ENCODE data around the gene COL18A1.

The COL18A1 gene

GRCh38 chr21:45417256-45417950 lies 12.4 kb downstream of the COL18A1 start:
- no peak for TF ChIP-seq CTCF (IDR thresholded peaks at IDR 0.05; ENCODE audit: insufficient read depth, low read length, missing control alignments)
- ChIA-PET POLR2A (no interaction called here), CTCF (interaction anchor here (1.1 to 1.5 kb wide), 4 partner anchors 10 to 108 kb away, joined by 3 to 6 read pairs (median 4); no protein-coding TSS in a partner anchor)
- no peak for DNase-seq (ENCODE audit: low read depth, low spot score)
- H3K4me3 ChIP-seq (ENCODE audit: low read depth, low read length): no peak overlapping the region

GRCh38 chr21:45417951-45418300 lies 13.0 kb downstream of the COL18A1 start:
- CTCF ChIA-PET: interaction anchor here (1.2 to 1.5 kb wide), 2 partner anchors 9 to 10 kb away, joined by 5 to 6 read pairs; no protein-coding TSS in a partner anchor
- no peak overlapping the region for H3K4me3 ChIP-seq (ENCODE audit: low read depth, low read length)
- POLR2A ChIA-PET: no interaction called here
- no peak for TF ChIP-seq CTCF (IDR thresholded peaks at IDR 0.05; ENCODE audit: insufficient read depth, low read length, missing control alignments)
- no peak for DNase-seq (ENCODE audit: low read depth, low spot score)

DNA sequence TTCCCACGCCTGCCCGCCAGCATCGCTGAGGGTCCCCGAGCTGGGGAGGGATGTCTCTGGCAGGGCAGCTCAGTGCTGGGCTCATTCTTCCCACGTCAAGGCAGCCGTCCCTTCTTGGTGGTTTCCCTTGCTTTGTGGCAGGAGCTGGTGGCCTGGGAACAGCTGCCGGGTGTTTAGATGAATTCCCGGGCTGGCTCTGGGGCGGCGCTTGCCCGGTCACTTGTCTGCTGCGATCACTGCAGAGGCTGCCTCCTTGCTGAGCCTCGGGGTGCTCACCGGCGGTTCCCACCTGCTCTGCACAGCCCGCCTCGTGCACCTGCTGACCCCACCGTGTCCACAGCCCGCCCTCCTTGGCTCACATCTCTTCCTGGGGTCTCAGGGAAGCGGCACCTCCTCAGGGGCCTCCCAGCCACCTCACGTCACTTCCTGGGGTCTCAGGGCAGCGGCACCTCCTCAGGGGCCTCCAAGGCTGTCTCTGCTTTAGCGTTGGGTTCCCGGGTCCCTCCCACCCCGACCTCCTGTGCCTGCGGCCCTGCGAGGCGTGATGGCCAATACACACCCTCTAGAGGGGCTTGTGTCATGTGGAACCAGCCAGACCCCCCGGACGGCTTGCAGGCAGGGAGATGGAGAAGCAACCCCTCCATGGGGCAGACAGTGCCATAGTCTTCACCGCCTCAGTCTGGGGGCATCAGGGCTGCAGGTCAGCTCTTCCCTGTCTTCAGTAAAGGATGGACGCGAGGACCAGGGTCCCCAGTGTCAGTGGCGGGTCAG lies 13.5 kb downstream of the COL18A1 start:
- POLR2A ChIA-PET: no interaction called here
- no peak for DNase-seq (ENCODE audit: low read depth, low spot score)
- CTCF ChIA-PET: interaction anchor here (1.2 to 1.5 kb wide), 2 partner anchors 9 to 11 kb away, joined by 5 to 6 read pairs; no protein-coding TSS in a partner anchor
- no peak overlapping the region for H3K4me3 ChIP-seq (ENCODE audit: low read depth, low read length)
- TF ChIP-seq CTCF (IDR thresholded peaks at IDR 0.05; ENCODE audit: insufficient read depth, low read length, missing control alignments): no peak

GRCh38 chr21:45419162-45419561 lies 14.2 kb downstream of the COL18A1 start:
- no peak for TF ChIP-seq CTCF (IDR thresholded peaks at IDR 0.05; ENCODE audit: insufficient read depth, low read length, missing control alignments)
- CTCF ChIA-PET: interaction anchor here (1.7 kb wide), 1 partner anchor 12 kb away, joined by 5 read pairs; no protein-coding TSS in a partner anchor
- no peak overlapping the region for H3K4me3 ChIP-seq (ENCODE audit: low read depth, low read length)
- no peak for DNase-seq (ENCODE audit: low read depth, low spot score)
- POLR2A ChIA-PET: no interaction called here

DNA sequence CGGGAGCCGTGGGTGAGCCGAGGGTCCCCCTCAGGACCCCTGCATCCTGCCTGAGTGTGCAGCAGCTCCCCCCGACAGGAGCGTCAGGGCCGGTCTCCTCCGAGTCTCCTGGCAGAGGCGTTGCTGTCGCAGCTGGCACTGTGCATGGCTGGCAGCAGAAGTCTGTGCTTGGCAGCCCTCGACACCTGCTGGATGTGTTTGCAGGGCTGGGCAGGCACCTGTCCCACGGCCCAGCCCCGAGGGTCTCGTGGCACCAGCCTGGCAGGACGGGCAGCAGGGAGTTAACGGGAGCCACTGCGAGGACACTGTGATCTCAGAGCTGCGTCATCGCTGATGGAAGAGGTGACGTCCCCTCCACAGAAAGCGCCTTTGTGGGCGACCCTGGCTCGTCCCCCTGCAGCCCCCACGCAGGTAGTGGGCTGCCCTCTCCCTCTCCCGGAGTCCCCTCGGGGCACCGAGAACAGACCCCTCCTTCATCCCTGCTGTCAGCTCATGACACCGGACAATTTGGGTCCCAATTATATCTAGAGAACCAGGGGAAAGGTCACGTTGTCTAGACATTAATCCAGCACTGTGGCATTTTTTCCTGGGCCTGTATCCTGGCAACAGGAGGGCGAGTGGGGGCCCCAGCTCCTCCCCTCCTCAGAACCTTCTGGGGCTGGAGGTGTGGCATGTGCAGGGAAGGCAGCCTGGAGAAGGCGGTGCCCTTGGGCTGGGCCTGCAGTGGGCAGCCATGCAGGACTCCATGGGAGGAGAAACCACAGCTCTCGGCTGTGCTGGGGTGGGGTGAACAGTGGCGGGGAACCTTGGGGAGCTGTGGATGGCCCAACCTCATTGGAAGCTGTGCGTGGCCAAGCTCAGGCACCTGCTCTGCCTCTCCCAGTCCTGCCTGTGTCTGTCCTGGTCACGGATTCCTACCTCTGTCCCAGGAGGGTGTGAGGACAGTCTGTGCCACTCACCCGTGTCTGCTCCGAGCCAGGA lies 15.4 kb downstream of the COL18A1 start:
- no peak for TF ChIP-seq CTCF (IDR thresholded peaks at IDR 0.05; ENCODE audit: insufficient read depth, low read length, missing control alignments)
- no peak for DNase-seq (ENCODE audit: low read depth, low spot score)
- no peak overlapping the region for H3K4me3 ChIP-seq (ENCODE audit: low read depth, low read length)
- CTCF ChIA-PET: interaction anchor here (1.0 to 1.7 kb wide), 3 partner anchors 14 to 128 kb away, joined by 3 to 5 read pairs (median 5); no protein-coding TSS in a partner anchor
- POLR2A ChIA-PET: no interaction called here

Measured in AG04449 (cell line).